Measurements from ENCODE around the gene LY9.

DNA sequence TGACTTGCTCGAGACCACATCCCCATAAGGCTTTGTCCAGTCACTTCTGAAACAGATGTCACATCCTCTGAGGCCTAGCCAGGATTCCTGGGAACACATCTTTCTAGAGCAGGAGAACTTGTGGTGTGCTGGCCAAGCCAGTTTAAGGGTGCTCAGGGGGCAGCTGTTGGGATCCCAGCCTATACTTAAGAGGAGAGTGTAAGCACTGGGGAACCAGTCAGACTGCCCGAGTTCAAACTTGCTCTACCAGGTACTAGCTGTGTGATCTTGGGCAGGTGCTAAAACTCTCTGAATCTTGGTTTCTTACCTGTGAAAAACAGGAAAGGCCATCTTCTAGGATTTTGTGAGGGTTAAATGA lies 15.6 kb upstream of the LY9 start:
- no peak for TF ChIP-seq GABPA (IDR thresholded peaks at IDR 0.05; ENCODE audit: low read depth)
- TF ChIP-seq, protein P1, sequence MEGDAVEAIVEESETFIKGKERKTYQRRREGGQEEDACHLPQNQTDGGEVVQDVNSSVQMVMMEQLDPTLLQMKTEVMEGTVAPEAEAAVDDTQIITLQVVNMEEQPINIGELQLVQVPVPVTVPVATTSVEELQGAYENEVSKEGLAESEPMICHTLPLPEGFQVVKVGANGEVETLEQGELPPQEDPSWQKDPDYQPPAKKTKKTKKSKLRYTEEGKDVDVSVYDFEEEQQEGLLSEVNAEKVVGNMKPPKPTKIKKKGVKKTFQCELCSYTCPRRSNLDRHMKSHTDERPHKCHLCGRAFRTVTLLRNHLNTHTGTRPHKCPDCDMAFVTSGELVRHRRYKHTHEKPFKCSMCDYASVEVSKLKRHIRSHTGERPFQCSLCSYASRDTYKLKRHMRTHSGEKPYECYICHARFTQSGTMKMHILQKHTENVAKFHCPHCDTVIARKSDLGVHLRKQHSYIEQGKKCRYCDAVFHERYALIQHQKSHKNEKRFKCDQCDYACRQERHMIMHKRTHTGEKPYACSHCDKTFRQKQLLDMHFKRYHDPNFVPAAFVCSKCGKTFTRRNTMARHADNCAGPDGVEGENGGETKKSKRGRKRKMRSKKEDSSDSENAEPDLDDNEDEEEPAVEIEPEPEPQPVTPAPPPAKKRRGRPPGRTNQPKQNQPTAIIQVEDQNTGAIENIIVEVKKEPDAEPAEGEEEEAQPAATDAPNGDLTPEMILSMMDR (IDR thresholded peaks at IDR 0.05): 0 out of 2 replicates have a peak, but pooled peaks have one; percentile 3
- no peak for TF ChIP-seq RFX5 (IDR thresholded peaks at IDR 0.05; ENCODE audit: low read length)
- no peak for TF ChIP-seq SMC3 (IDR thresholded peaks at IDR 0.05; ENCODE audit: low read depth, low read length)

Data from SK-N-SH (cell line).